M059J (cell line): ENCODE measurements around the gene MPO. TPM values are rescaled to one million over a fixed set of nuclear protein-coding genes. Genes with fewer than 3 reads are reported as not detected.

Source experiments
- DNase-seq: peaks from one replicate; pipeline ENCODE4 v3.0.0-alpha.2; 2012; ENCODE audit warnings: low read depth
- total RNA-seq: library from RNA; depleted of rRNA; stranded (reverse); fragments of >200 nt; shearing (Covaris generic); gene quantifications from 2 replicates; pipeline ENCODE4 v1.2.3, GENCODE V29; 2014; rRNA removed

MPO gene
- total RNA-seq: not detected in 2 replicates

- DNase-seq: no peak
Observed at GRCh38 chr17:58280480-58281217, at the start of gene MPO. Gene MPO (minus strand): TSS chr17:58280935. CDS start chr17:58280758, 177 bp downstream.

- DNase-seq: no peak
Observed at GRCh38 chr17:58329810-58330537, 49.2 kb upstream of the MPO start.

- DNase-seq: no peak
Observed at GRCh38 chr17:58329035-58329809, 48.5 kb upstream of the MPO start.

- no peak for DNase-seq
Observed at GRCh38 chr17:58328195-58329034, 47.7 kb upstream of the MPO start, which contains the start of gene TSPOAP1. Gene TSPOAP1 (minus strand): TSS chr17:58328795. CDS start chr17:58327920, 875 bp downstream.

- no peak for DNase-seq
Observed at GRCh38 chr17:58327363-58328194, 46.8 kb upstream of the MPO start.

GRCh38 chr17:58326609-58327362 lies 46.1 kb upstream of the MPO start:
- no peak for DNase-seq

GRCh38 chr17:58325976-58326468 lies 45.3 kb upstream of the MPO start:
- DNase-seq: no peak

GRCh38 chr17:58325289-58325726 lies 44.6 kb upstream of the MPO start:
- no peak for DNase-seq

- DNase-seq: peak; percentile 41
Observed at GRCh38 chr17:58324409-58325288, 43.9 kb upstream of the MPO start.

- DNase-seq: no peak
Observed at GRCh38 chr17:58324056-58324408, 43.3 kb upstream of the MPO start.

GRCh38 chr17:58323366-58324055 lies 42.8 kb upstream of the MPO start:
- no peak for DNase-seq

GRCh38 chr17:58322581-58323185 lies 41.9 kb upstream of the MPO start:
- no peak for DNase-seq

- DNase-seq: peak; percentile 27
Observed at GRCh38 chr17:58321571-58322525, 41.1 kb upstream of the MPO start.

GRCh38 chr17:58320570-58321323 lies 40.0 kb upstream of the MPO start:
- no peak for DNase-seq

- no peak for DNase-seq
Observed at GRCh38 chr17:58320163-58320558, 39.4 kb upstream of the MPO start.
